Stimulated activated CD4-positive, alpha-beta T cell treated with anti-CD3 and anti-CD28 coated beads, TNF-alpha, amount 100 ng/mL, for 4 hours (primary cell): ENCODE results near the gene FCGR3A.
"Not testable (repeated sequence)": the region's sequence is repeated elsewhere in the genome, so short reads cannot be mapped to it uniquely, and the experiment has no call there.

Experiments used
- DNase-seq, 3 experiments: peaks; one replicate each; pipeline ENCODE4 v3.0.0-alpha.2; 2020; ENCODE audit warnings: low read depth in 3 of 3

FCGR3A gene

DNA sequence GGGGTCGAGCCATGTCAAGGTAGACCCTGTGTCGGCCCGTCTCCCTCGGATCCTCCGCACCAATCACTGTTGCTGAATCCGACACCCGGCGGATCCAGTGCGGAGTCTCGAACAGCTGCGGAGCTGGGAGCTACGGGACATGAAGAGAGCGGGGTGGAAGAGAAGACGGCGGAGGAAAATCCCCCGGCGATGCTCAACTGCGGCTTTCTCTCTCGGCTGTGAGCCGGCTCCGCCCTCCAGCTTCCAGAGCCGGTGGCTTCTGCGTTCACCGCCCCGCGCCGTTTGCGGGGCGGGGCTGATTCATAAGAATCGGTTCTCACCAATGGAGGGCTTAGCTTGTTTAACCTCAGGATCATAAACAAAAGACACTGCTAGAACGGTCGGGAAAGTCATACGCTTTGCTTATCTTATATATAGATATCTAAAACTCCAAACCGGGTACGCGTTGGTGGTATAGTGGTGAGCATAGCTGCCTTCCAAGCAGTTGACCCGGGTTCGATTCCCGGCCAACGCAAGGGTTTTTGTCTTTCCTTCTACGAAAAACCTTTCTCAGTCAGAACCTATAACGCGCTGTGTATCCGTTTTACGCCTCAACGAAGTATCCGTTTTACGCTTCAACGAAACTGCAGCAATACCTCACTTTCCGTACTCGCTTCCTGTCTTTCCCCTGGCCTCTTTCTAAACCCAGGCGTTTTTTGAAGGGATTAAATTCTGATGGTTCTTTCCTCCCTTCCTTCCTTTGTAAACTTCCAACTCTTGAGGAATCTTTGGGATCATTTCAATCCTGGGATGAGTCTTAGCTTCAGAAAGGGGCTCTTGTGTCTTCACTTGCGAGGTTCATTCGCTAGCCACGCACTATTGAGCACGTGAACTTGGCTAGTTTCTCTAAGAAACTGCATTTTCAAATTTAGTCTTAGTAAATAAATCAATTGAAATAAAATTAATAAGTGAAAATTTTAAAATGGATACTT, 18.7 kb downstream of the FCGR3A start:
- DNase-seq: peak; percentile 84 to 95 (median 90)

DNA sequence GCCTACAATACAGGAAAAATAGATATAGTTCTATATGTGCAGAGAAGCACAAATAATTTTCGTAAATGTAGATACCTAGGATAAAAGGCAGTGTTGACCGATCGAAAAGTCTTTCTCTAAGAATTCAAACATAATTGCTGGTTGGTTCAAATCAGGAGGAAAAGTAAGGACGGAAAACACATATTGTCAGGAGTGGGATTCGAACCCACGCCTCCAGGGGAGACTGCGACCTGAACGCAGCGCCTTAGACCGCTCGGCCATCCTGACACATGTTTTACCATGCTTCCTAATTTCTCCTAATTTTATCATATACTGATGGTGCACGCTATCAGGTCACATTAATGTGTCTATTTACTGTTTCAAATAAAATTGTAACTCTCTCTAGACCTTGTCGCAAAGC, 19.5 kb downstream of the FCGR3A start:
- DNase-seq: peak; percentile 52 to 65 (median 64)

GRCh38 chr1:161529463-161530104, 20.0 kb downstream of the FCGR3A start:
- DNase-seq: not testable (repeated sequence)

- not testable (repeated sequence) for DNase-seq
Observed at GRCh38 chr1:161528550-161528949, 21.1 kb downstream of the FCGR3A start.

GRCh38 chr1:161525918-161526317, 23.7 kb downstream of the FCGR3A start:
- not testable (repeated sequence) for DNase-seq

DNA sequence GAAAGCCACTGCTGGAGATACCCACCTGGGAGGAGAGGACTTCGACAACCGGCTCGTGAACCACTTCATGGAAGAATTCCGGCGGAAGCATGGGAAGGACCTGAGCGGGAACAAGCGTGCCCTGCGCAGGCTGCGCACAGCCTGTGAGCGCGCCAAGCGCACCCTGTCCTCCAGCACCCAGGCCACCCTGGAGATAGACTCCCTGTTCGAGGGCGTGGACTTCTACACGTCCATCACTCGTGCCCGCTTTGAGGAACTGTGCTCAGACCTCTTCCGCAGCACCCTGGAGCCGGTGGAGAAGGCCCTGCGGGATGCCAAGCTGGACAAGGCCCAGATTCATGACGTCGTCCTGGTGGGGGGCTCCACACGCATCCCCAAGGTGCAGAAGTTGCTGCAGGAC, 24.3 kb downstream of the FCGR3A start:
- DNase-seq: not testable (repeated sequence)

DNA sequence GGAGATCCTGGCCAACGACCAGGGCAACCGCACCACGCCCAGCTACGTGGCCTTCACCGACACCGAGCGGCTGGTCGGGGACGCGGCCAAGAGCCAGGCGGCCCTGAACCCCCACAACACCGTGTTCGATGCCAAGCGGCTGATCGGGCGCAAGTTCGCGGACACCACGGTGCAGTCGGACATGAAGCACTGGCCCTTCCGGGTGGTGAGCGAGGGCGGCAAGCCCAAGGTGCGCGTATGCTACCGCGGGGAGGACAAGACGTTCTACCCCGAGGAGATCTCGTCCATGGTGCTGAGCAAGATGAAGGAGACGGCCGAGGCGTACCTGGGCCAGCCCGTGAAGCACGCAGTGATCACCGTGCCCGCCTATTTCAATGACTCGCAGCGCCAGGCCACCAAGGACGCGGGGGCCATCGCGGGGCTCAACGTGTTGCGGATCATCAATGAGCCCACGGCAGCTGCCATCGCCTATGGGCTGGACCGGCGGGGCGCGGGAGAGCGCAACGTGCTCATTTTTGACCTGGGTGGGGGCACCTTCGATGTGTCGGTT, 24.8 kb downstream of the FCGR3A start:
- not testable (repeated sequence) for DNase-seq

- peak; percentile 63 to 72 (median 70) for DNase-seq
Observed at GRCh38 chr1:161523817-161524741, 25.5 kb downstream of the FCGR3A start, which contains the start of gene HSPA6. HSPA6 (plus strand) TSS chr1:161524540; CDS start chr1:161524659, 119 bp downstream.

DNA sequence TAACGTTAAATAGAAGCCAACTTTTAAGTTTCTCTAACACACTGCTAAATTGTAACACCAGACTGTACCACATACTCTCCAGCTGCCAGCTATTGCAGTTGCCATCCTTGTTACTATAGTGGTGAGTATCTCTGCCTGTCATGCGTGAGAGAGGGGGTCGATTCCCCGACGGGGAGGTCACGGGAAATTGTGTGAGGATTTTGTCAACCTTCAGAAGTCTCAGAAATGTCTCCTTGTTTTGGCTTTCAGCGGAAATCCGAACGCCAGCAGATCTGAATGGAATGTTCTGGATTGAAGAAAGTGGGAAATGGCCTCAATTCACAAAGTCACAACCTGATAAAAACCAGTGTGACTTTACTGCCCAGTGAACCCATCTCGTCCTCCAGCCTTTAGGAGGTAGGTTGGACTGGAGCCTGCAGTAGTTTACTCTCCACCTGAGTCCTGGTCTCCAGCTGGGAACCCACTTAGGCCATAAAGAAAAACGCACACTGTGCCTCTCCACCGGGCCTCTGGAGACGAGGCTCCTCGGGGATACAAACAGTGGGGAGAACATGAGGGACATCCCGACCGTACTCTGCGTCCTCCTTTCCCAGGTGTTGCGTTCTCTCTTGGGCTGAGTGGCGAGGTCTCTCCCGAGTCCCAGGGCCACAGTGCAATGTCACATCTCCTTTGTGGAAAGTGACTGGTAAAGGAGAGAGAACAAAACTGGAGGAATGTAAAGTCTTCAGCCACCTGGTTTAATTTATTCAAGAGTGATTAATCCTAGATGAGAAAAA, 26.4 kb downstream of the FCGR3A start:
- DNase-seq: not testable (repeated sequence)

- not testable (repeated sequence) for DNase-seq
Observed at GRCh38 chr1:161513953-161514352, 35.7 kb downstream of the FCGR3A start.

DNA sequence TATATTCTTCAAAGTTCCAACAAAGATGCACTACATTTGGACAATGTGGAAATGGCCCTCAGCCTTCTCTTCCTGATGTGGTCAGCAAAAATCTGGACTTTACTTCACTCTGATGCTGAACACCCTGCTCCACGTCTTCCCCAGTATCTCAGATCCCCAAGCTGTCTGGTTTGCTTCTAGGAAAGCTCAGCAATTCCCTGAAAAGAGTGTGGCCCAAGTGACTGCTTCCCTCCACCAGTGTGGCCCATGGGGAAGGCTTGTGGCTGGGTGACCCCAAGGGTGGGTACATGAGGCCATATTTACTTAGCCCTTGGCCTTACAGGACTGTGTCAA, 36.2 kb downstream of the FCGR3A start:
- not testable (repeated sequence) for DNase-seq

GRCh38 chr1:161512636-161513447, 36.8 kb downstream of the FCGR3A start:
- DNase-seq: not testable (repeated sequence)

- DNase-seq: no peak
Observed at GRCh38 chr1:161511756-161512060, 37.9 kb downstream of the FCGR3A start.

GRCh38 chr1:161511018-161511755, 38.4 kb downstream of the FCGR3A start:
- no peak for DNase-seq

DNA sequence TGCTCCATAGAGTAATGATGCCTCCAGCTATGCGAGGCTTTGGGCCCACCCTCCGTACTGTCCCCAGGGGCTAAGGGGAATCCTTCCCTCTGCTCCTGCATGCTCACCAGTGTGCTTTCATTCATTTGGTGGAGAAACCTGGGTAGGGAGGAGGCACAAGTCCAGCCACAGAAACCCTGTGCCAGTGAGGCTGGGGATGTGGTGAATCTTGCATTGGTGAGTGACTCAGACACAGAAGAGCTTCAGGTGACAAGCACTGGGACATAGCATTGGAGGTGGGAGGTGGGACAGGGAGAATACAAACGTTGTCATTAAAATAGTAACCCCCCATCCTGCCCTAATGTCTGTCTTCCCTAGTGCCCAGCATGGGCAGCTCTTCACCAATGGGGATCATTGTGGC, 39.1 kb downstream of the FCGR3A start:
- no peak for DNase-seq

GRCh38 chr1:161506336-161507223, 43.0 kb downstream of the FCGR3A start:
- no peak for DNase-seq

- no peak for DNase-seq
Observed at GRCh38 chr1:161505686-161506085, 43.9 kb downstream of the FCGR3A start.

DNA sequence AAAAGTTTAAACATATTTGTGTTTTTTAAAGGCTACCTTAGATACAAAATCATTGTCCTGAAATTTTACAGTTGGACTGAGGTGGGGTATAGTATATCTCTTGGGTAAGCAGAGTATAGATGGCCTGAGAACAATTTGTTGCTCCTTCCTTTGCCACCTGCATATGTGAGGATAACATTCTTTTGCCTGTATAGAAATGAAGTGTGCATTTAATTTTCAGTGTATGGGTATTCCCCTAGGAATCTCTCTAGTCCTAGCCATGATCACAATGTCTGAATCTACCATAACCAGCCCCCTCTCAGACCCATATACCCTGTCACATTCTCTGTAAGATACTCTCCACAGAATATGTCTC, 46.2 kb downstream of the FCGR3A start:
- no peak for DNase-seq
